GM18861 (cell line): ENCODE measurements around the gene ZNF747.
"Not testable (repeated sequence)": the region's sequence is repeated elsewhere in the genome, so short reads cannot be mapped to it uniquely, and the experiment has no call there.

Source experiments
- ATAC-seq: cut with Tn5 transposase; IDR thresholded peaks from one replicate; pipeline ENCODE4 v1.9.1; 2021; ENCODE audit not compliant: unreplicated experiment

The ZNF747 gene

DNA sequence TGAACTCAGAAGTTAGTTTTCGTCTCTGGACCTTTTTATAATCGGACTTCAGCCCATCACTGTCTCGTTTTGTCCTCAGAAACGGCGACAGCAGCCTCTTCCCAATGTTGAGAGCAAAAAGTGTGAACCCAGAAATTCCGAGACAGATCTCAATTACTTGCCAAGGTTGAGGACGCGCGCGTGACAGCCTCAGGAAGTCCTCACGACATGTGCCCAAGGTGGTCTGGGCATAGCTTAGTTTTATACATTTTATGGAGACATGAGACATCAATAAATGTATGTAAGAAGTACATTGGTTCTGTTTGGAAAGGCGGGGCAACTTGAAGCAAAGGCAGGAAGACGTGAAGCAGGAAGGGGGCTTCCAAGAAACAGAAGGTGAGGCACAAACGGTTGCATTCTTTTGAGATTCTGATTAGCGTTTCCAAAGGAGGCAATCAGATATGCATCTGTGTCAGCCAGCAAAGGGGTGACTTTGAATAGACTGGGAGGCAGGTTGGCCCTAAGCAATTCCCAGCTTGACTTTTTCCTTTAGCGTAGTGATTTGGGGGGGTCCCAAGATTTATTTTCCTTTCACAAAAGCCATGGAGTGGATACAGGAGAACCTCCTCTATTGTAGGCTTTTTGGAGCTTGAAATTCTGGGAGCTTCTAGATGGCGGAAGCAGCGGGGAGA, 583 bp upstream of the ZNF747 start:
- no peak for ATAC-seq

DNA sequence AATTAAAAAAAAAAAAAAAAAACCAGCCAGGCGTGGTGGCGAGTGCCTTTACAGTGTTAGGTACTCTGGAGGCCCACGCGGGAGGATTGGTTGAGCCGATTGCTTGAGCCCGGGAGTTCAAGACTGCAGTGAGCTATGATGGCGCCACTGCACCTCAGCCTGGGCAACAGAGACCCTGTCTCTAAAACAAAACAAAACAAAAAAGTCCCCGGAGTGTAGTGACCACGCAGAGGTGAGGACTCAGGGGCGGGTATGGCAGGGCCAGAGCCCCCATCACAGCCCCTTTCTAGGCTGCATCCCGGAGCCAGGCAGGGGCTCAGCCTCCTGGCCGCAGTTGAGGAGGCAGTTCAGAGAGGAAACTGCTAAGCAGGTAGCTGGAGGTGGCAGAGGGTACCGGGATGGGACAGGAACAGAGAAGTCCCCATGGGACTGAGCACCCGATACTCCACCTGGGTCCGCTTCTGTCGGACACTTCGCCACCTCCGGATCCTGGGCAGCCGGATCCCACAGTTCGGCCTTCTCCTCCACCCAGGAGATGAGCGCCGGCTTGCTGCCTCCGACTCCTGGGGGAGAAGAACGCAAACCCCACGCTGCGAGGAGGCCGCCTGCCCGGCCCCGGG, 800 bp downstream of the ZNF747 start:
- no peak for ATAC-seq

DNA sequence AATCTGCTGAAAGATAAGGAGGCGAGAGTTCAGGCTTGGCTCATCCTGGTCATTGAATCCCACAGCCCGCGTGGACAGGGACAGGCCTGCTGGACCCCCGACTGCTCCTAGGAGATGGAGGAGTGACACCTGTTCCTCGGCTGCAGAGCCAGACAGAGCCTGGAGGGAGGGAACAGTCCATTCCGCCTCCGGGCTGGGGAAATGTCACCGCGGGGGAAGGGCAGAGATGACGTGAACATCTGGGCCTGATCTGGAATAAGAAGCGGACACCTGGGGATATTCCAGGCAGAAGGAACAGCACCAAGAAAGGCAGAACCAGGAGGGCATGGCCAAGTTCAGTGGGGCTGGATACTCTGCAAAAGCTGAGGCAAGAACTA, 1.5 kb downstream of the ZNF747 start:
- ATAC-seq: no peak

DNA sequence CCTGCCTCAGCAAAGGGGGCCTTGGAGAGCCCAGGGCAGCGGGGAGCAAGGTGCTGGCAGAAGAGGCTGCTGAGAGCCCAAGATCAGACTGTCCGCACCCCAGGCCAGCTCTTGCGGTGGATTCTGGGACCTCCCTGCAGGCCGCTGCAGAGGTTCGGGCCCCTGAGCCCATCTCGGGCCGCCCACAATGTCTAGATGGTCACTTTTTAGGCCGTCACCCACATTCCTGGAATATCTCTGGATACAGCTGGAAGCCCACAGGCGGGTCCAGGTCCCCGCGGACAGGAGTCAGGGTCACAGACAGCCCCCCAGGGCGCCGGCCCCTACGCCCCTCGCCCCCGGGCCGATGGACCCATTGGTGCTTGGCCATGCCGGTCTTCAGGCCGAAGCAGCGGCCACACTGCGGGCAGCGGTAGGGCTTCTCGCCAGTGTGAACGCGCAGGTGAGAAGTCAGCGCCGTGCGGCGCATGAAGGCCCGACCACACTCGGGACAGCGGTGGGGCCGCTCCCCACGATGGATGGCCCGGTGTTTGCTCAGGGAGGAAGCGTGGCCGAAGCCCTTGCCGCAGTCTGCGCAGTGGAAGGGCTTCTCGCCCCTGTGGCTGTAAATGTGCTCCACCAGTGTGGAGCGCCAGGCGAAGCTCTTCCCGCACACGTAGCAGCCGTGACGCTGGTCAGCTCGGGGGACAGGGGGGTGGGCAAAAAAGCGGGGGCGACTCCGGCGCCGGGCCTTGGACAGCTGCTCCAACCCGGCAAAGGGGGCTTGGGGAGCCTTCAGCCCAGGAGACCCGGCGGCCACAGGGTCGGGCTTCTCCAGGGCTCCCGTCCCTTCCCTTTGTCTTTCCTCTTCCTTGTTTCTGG, 2.1 kb downstream of the ZNF747 start:
- no peak for ATAC-seq

DNA sequence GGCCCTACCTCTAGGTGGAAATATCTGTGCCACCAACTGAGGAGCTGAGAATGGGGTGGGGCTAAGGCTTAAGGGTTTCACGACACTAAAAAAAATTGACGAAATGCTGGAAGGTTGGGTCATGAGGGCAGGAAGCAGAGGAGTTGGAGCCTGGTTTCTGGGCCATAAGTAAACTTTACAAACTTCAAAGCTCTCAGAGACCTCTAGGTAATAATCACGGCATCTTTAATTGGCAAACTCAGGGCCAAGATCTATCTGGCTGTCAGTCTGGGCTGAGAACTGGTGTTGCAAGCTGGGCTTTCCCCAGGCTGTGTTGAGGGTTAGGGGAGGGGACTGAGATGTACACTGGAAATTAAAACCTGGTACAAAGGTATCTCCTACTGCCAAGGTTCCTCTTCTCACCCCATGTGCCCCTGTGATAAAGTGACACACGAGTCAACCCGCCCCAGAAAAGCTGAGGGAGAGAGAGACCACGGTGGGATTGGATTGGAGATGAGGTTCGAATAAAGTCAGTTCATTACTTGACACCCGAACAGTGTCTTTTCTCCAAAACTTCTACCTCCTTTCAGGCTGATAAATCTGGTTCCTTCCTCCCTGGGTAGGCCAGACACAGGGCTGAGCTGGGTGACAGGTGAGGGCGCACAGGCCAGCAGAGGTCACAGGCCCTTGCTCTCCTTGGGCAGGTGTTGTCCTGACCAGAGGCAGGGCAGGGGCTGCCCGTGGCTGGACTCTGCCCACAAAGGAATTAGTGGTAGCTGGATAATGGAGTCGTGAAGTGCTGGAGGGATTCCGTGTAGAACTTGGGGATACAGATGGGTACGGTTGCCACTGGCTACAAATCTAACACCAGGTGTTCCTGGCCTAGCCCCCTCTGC, 4.3 kb downstream of the ZNF747 start:
- ATAC-seq: no peak

DNA sequence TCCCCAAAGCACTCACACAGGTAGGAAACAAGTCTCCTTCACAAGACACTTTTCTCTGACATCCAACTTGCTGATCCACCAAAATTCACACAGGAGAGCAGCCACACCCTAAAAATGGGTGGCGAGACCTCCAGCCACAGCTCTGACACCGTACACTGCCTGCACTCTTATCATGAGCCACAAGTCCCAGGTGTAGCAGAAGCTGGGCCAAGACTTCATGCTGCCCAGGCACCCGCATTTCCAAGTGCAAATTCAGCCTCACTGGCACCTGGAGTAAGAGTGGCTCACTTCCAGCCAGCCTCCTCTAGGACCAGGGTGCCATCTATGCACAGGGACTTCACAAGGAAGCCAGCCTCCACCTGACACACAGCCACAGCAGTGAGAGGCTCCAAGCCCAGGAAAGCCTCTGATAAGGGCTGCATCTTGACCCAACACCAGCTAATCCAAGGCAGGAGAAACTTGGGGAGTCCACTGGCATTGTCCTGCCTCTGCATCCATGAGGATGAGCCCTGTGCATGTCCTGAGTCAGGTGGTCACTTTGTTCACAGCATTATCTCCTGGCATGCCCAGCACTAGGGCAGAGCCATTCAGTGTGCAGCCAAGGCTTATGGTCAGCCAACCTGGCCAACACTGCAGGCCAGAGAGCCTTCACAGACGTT, 5.7 kb downstream of the ZNF747 start:
- ATAC-seq: no peak

DNA sequence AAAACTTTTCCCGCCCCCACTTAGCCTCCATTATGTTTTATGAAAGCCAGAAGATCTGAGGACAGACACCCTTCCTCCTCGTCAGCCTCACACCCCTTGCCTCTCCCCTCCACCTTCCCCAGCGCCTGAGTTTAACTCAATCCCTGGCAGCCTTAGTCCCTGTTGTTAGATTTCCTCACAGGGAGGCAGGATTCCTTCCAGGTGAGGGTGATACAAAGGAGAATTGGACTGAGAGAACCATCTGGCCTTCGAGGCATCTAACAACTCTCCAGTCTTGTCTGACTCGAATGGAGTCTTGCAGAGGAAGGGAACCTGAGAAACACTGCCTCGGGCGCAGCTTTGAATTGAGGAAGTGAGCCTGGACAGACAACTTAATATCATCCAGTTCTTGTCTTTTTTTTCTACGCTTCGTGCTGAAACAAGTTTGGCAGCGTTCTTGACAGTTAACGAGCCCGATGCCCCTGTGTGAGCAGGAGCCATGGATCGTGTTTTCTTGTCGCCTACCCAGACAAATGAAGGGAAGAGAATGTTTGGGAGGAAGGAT, 7.0 kb downstream of the ZNF747 start:
- no peak for ATAC-seq

DNA sequence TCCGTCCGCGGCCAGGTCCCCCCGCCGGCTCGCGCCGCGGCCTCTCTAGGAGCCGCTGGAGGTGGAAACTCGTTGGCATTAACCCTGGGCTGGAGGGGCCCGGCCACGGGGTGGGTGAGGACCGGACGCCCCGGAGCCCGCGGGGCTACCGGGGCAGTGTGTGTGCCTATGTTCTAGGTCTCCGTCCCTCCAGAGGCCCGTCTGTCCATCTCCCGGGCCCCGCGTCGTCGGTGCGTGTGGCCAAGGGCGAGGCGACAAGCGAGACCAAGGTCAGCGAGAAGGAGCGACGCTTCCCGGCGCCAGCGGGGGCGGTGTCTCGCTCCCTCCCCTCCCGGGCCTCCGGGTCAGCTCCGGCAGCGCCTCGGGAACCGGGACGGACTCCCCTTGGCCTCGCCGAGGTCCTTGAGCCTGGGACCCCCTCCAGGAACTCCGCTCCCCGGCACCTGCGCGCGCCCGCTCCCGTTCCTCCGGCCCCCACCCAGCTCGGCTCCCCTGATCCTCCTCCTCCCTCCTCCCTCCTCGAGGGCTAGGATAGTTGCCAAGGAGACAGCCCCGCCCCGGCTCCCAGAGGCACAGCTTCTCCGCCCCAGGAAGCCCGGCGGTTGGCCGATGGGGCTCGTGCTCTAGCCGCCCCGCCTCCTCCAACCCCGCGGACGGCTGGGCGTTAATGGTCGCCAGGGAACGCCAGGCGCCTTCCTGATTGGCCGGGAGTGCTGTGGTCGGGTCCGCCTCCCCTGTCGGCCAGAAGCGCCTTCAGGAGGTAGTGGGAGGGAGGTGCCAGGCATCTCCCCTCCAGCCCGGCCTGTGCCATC, 7.6 kb downstream of the ZNF747 start:
- peak; percentile 61 for ATAC-seq

DNA sequence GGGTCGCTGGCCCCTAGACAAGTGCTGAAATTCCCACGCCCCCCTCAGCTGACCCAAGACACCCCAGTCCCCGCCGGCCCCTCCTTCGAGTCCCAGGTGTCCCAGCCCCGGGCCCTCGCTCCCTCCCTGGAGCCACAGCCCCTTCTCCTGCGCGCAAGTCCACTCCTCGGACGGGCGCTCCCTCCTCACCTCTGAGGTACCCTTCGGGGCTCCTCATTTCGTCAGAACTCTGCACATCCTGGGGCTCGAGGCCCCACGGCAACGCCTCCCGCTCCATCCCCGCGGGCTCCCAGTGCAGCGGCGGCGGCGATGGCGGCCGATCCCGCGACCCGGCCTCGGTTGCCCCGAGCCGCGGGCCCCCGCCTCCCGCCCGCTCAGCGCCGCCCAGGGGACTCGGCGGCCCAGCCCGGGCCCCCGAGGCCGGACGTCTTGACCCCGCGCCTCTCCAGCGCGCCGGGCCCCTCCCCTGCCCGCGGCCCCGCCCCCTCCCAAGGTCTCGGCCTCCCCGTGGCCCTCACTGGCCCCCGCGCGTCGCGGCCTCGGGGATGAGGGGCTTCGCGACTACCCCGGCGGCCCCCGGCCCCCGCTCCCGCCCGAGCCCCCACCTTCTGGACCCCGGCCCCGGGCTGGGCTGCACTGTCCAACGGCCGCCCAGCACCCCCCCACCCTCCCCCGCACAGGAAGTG, 8.4 kb downstream of the ZNF747 start, which contains the start of gene ZNF768:
Gene ZNF768 (minus strand): TSS at position 430 of the 686 bp plus-strand sequence. CDS start 153 bp downstream, at position 277.
- ATAC-seq: peak; percentile 17

DNA sequence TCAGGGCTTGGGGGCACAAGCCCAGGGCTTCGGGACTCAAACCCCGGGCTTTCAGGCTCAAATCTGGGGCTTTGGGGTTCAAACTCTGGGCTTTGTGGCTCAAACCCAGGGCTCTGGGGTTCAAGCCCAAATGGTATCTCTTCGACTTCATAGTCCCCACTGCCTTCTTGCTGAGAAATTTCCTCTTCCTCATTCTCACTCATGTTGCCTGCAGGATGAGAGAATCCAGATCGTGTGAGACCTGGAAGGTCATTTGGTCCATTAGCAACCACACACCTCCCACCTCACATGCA, 8.9 kb downstream of the ZNF747 start:
- no peak for ATAC-seq

DNA sequence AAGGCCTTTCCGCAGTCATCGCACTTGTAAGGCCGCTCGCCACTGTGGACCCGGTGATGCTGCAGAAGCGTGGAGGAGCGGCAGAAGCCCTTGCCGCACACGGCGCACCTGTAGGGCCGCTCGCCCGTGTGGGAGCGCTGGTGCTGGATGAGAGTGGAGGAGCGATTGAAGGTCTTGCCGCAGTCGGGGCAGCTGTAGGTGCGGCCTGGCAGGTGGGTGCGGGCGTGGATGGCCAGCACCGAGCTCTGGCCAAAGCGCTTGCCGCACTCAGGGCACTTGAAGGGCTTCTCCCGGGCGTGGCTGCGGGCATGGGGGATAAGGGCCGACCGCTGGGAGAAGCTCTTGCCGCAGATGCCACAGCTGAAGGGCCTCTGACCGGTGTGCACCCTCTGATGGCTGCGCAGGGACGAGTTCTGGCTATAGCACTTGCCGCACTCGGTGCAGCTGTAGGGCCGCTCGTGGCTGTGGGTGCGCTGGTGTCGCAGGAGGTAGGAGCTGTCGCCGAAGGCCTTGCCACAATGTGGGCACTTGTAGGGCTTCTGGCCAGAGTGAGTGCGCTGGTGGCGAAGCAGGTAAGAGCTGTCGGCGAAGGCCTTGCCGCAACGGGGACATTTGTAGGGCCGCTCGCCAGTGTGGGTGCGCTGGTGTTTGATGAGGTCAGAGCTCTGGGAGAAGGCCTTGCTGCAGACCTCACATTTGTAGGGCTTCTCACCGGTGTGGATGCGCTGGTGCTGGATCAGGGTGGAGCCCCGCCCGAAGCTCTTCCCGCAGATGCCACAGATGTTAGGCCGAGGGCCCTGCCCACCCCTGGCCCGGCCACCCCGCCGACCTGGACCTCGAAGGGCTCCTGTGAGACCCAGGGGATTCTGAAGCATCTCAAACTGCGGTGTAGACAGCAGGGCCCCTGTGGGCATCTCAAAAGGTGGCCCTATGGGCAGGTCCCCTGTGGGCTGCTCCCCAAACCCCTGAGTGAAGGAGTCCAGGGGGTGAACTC, 9.8 kb downstream of the ZNF747 start:
- ATAC-seq: no peak

DNA sequence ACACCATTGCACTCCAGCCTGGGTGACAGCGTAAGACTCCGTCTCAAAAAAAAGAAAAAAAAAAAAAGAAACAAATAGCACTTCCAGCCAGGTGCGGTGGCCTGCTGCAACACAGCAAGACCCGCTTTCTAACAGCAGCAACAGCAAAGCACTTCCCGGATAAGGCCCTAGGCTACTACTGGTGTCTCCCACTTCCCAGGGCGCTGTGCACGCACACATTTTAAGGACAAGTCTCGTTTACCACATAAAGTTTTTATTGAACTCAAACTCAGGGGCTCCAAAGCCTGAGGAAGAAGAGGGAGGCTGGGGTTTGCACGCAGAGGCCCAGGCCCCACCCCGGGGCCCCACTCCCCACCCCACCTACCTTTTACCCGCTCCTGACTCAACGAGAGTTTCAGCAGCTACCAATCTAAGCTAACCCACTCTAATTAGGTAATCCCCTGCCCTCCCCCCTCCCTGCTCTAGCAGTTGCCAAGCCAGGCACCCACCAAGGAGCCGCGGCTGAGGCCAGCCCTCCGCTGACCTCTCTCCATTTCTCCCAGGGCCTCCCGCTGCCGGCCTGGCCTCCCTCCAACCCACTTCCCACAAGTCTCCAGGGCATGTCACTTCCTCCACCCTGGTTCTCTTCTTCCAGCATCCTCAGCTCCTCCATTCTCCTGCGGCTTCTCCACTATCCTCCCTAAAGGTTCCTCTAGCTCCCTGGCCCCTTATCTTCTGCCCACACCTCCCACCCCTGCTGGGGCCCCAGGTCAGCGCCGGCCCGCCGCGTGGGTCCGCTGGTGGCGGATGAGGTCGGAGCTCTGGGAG, 10.7 kb downstream of the ZNF747 start:
- ATAC-seq: no peak

DNA sequence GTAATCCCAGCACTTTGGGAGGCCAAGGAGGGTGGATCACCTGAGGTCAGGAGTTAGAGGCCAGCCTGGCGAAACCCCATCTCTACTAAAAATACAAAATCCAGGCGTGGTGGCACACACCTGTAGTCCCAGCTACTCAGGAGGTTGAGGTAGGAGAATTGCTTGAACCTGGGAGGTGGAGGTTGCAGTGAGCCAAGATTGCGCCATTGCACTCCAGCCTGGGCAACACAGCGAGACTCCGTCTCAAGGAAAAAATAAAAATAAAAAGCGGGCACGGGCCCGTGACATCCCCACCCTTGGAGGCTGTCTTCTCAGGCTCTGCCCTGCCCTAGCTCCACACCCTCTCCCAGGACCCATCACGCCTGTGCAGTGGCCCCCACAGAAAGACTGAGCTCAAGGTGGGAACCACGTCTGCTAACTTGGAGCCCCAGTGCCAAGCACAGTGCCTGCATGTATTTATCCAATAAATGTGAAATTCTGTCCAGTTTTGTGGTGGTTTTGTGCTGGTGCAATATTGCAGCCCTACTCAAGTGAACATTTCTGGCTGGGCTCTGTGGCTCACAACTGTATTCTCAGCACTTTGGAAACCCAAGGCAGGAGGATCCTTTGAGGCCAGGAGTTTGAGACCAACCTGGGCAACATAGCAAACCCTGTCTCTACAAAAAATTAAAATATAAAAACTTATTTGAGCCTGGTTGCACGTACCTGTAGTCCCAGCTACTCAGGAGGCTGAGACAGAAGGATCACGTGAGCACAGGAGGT, 11.8 kb downstream of the ZNF747 start:
- not testable (repeated sequence) for ATAC-seq

DNA sequence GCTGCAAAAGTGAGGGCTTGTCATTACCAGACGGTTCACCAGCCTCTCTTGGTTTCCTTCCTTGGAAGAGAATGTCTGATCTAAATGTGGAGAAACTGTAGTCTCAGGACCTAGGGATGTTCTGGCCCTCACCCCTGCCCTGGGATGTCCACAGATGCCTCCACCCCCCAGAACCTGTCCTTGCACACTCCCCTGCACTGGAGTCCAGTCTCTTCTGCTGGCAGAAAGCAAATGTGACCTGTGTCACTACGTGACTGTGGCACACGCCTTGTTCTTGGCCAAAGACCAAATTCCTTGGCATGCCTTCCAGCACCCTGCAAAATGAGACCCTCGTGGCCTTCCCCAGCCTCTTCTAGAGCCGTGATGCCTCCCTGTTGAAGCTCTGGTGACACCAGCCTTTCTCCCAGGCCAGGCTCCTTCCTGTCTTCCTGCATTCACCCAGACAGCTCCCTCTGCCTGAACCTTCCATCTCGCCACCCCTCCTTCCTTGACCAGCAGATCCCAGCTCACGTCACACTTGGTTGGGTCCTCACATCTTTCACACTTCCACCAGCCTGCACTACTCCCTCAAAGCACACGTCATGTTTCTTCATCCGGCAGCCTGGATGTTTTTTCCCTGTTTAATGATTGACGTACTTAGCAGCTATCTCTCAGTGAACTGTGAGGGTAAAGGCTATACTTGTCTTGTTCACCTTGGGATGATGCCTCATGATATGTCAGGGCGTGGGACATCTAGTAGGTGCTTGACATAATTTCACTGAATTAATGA, 12.6 kb downstream of the ZNF747 start:
- ATAC-seq: no peak

DNA sequence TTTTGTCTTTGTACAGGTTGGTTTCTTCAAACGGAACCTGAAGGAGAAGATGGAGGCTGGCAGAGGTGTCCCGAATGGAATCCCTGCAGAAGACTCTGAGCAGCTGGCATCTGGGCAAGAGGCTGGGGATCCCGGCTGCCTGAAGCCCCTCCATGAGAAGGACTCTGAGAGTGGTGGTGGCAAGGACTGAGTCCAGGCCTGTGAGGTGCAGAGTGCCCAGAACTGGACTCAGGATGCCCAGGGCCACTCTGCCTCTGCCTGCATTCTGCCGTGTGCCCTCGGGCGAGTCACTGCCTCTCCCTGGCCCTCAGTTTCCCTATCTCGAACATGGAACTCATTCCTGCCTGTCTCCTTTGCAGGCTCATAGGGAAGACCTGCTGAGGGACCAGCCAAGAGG, 13.2 kb downstream of the ZNF747 start:
- no peak for ATAC-seq
